ENCODE measurements around the gene IKZF3.
A peak's percentile ranks its signal among the peaks of the same experiment; 100 is the strongest.
"Not testable (repeated sequence)": the region's sequence is repeated elsewhere in the genome, so short reads cannot be mapped to it uniquely, and the experiment has no call there.

The IKZF3 gene

DNA sequence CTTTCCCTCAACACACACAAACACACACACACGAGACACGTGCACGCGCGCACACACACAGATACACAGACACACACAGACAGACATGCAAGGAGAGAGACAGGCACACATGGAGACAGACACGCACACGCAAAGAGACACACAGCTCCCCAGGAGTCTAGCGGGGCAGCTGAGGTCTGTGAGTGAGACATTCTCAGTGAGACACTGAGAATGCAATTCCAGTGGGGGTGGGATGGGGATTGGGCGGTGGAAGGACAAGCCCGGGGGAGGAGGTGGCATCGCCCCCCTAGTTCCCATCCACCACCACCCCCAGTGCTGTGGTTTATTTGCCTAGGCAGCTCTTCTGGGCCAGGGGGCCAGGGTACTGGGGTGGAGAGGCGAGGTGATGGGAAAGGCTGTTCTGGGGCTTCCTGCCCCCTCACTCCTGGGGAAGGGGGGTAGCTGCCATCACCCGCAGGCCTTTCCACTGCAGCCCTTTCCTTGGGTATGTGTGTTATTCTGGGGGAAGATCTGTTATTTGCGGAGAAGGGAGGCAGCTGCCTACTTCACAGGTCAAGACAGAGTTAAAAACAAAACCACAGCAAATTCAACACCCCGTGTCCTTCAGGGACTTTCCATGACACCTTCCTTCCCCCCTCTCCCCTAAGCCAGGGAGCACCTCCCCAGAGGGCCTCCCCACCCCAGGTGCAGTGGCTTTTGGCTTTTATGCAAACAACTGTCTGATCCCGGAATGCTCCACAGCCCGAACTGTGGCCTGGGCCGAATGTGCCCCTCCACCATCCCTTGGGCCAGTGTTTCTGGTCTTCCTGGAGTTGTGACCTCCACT, 108.3 kb downstream of the IKZF3 start:
- DNase-seq (ENCODE audit: low read depth in 3 of 3), result peak in 1 of 3 experiments; percentile 36

GRCh38 chr17:39754958-39755553, 109.1 kb downstream of the IKZF3 start:
- DNase-seq (ENCODE audit: low read depth in 3 of 3), result no peak

DNA sequence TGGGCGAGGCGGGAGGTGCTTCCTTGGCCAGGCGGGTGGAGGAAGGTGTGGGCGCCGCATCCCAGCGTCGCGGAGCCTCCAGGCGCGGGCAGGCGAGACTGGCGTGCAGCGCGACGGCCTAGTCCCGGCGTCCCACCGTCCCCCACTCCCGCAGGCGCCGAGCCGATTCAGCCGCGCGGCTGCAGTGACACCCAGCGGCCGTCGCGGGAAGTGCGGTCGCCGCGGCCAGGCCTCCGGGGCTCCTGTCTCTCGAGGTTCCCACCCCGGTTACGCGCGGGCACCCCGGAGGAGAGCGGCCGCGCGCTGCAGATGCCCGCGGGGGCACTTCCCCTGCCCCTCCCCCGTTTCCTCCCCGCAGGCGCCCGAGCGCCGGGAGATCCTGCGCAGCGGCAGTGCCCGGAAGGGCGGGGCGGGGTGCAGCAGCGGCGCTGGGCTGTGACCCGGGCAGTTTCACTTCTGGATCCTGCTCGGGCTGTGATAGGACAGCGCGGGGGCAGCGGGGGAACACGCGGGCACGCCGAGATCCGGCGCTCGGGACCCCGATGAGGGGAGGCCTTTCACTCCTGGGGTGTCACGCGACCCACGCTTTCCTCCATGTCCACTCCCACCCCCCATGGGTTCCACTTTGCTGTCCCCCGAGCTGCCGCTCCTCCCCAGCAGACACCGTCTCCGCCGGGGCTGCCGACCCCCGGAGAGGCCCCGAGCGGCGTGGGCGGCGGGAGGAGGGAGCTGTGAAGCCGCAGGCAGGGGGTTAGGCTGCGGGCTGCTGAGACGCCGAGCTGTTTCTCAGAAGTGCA, 109.8 kb downstream of the IKZF3 start:
- peak; percentile 82 to 89 (median 89) for DNase-seq (ENCODE audit: low read depth in 3 of 3)

DNA sequence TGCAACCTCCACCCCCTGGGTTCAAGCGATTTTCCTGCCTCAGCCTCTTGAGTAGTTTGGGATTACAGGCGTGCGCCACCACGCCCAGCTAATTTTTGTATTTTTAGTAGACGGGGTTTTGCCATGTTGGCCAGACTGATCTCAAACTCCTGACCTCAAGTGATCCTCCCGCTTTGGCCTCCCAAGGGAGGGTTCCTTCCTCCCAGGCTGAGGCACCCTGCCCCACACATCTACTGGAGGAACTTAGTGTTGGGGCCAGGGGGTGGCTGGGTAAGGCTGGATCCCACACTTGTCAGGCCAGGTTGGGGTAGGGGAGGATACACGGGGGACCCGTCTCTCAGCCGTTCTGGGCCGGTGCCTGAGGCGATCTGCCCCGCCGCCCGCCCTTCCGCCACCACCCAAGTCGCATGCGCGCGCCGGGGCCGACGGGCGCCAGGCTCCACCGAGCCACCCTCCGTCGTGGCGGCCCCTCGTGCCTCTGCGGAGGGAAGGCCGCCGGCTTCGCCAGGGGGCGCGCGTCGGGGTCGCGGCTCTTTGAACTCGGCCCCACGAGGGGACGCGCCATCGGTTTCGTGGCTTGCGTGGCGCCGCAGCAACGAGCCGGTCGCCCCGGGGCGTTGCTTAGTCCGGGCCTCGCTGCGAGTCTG, 110.5 kb downstream of the IKZF3 start:
- DNase-seq (ENCODE audit: low read depth in 3 of 3), result no peak

DNA sequence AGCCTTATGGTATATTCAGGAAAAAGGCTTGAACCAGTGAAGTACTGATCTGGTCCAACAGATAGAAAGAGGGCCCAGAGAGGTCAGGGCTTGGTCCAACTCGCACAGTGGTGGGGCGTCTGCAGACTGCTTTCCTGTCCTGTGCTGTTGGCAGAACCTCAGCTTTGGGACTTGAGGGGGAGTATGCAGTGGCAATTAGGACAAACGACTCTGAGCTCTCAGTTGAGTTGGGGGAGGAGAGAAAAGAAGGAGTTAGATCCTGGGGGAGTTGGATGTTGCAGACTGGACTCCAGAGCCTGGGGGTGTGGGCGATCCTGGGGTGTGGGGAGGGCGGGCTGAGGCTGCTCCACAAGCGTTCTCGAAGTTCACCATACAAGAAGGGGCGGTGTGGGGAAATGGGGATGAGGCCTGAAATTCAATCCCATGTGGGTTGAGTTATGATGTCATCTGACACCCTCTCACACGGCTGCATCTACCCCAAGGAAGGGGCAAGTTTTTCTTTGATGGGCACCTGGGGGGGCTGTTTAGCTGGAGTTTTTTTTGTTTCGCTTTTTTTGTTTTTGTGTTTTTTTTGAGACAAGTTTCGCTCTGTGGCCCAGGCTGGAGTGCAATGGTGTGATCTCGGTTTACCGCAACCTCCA, 111.8 kb downstream of the IKZF3 start:
- no peak for DNase-seq (ENCODE audit: low read depth in 3 of 3)

GRCh38 chr17:39751637-39752036, 112.5 kb downstream of the IKZF3 start:
- DNase-seq (ENCODE audit: low read depth in 3 of 3), result no peak

DNA sequence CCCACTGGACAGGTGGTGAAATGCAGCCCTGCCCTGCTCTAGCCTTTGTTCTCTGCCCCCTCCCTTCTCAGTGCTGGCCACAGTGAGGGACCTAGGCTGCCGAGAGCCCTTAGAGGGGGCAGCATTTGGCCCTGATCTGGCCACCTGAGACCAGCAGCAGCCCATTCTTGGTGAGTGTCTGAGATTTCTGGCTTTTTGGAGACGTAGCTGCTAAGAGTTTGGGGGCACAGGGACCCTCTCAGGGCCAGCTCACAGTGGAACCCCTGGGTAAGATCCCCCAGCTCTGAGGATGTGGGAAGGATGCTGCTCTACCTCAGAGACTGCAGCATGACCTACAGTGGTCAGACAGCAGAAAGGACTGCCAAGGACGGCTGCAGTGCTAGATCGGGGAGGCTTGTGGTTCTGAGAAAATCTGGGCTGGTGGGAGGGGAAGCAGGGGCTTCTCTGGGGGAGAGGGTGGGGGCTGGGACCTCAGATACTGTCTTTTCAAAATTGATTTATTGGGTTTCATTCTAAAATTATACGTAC, 113.0 kb downstream of the IKZF3 start:
- no peak for DNase-seq (ENCODE audit: low read depth in 3 of 3)

DNA sequence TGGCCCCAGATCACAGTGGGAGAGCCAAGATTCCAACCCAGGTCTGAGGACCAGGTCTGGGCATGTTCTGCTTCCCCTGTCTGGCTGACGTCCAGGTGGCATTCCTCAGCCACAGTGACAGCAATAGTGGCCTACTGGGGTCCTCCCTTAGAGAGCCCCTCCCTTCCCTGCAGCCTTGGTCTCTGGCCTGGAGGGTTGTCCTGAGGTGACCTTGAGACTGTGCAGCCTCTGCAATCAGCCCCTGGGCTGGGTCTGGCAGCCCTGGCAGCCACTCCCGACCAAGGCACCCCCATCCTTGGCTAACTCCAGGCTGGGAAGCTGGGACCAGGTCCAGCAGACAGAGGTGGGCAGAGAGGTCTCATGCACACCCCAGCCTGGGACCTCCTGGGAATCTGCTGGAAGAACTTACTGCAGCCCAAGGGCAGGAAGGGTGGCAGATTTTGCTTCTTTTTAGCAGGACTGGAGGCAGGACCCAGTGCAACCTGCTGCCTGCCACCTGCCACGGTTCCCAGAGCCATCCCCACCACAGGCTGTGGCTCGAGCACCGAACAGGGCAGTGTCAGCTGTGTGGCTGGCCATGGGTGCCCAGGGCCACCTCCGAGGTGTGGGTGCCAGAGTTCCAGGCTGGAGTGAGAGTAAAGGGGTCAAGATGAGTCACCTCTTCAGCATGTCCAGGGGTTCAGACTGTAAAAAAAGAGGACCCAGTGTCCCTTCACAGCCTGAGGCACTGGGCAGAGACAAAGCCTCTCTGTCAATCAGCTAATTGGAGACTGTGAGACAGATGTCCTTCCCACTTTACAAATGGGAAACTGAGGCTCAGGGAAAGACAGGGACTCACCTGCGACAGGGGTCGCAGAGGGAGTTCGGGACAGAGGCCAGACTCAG, 113.7 kb downstream of the IKZF3 start:
- DNase-seq (ENCODE audit: low read depth in 3 of 3), result no peak

DNA sequence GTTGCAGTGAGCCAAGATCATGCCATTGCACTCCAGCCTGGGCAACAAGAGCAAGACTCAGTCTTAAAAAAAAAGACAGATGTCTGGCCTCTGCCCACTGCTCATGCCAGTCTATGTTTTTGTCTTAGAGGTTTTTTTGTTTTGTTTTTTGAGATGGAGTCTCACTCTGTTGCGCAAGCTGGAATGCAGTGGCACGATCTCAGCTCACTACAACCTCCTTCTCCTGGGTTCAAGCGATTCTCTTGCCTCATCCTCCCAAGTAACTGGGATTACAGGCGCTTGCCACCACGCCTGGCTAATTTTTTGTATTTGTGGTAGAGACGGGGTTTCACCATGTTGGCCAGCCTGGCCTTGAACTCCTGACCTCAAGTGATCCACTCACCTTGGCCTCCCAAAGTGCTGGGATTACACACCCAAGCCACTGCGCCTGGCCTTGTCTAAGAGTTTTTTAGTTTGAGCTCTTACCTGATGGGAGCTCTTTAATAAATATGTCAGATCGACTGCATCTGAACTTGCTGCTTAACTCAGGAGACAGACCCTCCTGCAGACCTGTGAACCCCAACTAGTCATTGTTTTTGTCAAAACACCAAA, 115.6 kb downstream of the IKZF3 start:
- not testable (repeated sequence) for DNase-seq (ENCODE audit: low read depth in 3 of 3)

DNA sequence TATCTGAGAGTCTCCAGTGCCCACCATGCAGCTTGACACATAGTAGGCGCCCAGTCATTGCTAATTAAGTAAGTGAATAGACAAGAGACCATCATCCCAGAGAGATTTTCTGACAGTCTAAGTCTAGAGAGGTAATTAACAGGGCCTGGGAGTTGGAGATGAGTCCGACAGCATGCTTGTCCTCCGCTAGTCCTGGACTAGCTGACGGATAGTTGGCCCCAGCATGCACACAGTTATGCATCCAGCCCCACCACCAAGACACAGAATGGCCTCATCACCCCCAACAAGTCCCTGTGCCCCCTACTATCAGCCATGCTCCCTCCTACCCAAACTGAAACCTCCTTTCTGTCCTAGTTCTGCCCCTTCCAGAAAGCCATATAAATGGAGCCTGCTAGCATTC, 116.4 kb downstream of the IKZF3 start:
- DNase-seq (ENCODE audit: low read depth in 3 of 3), result no peak

- DNase-seq (ENCODE audit: low read depth in 3 of 3), result no peak
Measured at GRCh38 chr17:39746145-39746461, 118.0 kb downstream of the IKZF3 start.

GRCh38 chr17:39745335-39746144, 118.6 kb downstream of the IKZF3 start:
- no peak for DNase-seq (ENCODE audit: low read depth in 3 of 3)

- no peak for DNase-seq (ENCODE audit: low read depth in 3 of 3)
Measured at GRCh38 chr17:39744836-39745215, 119.3 kb downstream of the IKZF3 start.

- DNase-seq (ENCODE audit: low read depth in 3 of 3), result no peak
Measured at GRCh38 chr17:39744075-39744835, 119.9 kb downstream of the IKZF3 start.

DNA sequence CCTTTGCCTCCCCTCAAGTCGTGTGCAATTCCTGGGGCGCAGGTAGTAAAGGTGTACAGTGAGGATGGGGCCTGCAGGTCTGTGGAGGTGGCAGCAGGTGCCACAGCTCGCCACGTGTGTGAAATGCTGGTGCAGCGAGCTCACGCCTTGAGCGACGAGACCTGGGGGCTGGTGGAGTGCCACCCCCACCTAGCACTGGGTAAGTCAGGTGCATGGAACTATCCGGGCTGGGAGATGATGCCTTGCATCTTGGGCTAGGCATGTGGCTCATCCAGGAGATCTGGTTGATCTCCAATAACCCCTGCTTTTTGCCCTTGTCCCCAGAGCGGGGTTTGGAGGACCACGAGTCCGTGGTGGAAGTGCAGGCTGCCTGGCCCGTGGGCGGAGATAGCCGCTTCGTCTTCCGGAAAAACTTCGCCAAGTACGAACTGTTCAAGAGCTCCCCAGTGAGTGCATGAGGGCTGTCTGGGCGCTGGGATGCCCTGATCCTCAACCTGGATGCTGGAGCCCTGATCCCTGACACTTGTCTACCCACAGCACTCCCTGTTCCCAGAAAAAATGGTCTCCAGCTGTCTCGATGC, 121.2 kb downstream of the IKZF3 start:
- no peak for DNase-seq (ENCODE audit: low read depth in 3 of 3)

DNA sequence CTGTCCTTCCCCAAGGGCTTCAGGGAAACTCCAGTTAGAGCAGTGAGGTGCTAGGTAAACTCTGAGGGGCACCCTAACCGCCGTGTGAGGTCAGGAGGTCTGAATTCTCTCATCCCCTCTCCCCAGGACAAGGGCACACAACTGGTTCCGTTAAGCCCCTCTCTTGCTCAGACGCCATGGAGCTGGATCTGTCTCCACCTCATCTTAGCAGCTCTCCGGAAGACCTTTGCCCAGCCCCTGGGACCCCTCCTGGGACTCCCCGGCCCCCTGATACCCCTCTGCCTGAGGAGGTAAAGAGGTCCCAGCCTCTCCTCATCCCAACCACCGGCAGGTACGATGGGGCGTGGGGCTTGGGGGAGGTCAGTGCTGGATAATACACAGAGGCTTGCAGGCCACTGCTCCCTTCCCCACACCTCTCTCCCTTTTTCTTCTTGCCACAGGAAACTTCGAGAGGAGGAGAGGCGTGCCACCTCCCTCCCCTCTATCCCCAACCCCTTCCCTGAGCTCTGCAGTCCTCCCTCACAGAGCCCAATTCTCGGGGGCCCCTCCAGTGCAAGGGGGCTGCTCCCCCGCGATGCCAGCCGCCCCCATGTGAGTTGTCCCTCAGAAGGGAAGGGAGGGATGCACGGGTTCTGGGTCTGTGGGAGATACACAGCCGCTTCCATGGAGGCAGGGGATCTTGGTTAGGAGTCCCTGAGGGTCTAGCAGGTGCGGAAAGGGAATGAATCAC, 121.8 kb downstream of the IKZF3 start:
- DNase-seq (ENCODE audit: low read depth in 3 of 3), result no peak

DNA sequence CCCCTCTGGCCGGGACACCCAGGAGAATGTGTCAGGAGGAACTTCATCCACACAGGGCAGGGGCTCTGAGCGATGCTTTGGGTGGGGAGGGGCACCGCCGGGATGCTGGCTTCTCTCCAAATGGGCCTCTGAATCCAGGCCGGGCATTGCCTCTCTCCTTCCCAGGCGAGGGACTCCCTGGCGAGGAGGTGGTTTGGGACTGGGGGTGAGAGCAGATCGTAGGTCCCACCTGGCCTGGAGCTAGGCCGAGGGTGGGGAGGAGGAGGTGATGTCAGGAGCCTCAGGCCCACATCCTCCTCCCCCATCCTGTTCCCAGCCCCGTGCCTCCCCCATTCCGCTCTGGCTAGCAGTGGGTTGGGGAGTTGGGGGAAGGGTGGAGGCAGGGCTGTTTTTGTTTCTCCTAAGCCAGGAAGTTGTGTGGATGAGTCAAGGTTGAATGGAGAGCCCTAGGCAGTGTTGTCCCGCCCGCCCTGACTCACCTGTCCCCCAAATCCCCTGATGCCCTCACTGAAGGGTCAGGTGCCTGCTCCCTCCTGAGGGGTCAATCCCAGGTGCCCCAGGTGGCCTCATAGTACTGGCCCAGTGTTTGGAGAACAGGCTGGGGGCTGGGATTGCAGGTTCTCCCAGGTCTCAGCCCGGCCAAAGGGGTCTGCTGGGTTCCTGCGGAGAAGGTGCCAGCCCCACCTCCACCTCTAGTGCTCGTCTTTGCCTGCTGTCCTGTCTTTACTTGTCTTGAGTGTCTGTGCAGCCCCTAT, 123.6 kb downstream of the IKZF3 start:
- DNase-seq (ENCODE audit: low read depth in 3 of 3), result no peak

Data from stimulated activated CD4-positive, alpha-beta T cell treated with anti-CD3 and anti-CD28 coated beads, TNF-alpha, amount 100 ng/mL, for 4 hours (primary cell).